Osteocyte (in vitro differentiated cells): ENCODE data around the gene CPXM2. TPM values are rescaled to one million over a fixed set of nuclear protein-coding genes. Genes with fewer than 3 reads are reported as not detected.

ENCODE experiments used
- DNase-seq: peaks from one replicate; pipeline ENCODE4 v3.0.0; 2021; ENCODE audit warnings: mixed read lengths; ENCODE audit not compliant: unreplicated experiment; ENCODE audit errors: extremely low spot score
- H3K27ac Mint-ChIP-seq: one replicate; pipeline ENCODE4 v1.8.0; 2021; ENCODE audit warnings: mild to moderate bottlenecking, mixed read lengths; ENCODE audit not compliant: unreplicated experiment
- H3K27me3 Mint-ChIP-seq: one replicate; pipeline ENCODE4 v1.8.0; 2021; ENCODE audit warnings: mixed read lengths; ENCODE audit not compliant: unreplicated experiment
- H3K36me3 Mint-ChIP-seq: one replicate; pipeline ENCODE4 v1.8.0; 2021; ENCODE audit warnings: mixed read lengths; ENCODE audit not compliant: unreplicated experiment
- H3K4me1 Mint-ChIP-seq: one replicate; pipeline ENCODE4 v1.8.0; 2021; ENCODE audit warnings: mixed read lengths; ENCODE audit not compliant: unreplicated experiment
- H3K4me3 Mint-ChIP-seq: one replicate; pipeline ENCODE4 v1.8.0; 2021; ENCODE audit warnings: mild to moderate bottlenecking, moderate library complexity, mixed read lengths; ENCODE audit not compliant: unreplicated experiment
- H3K9me3 Mint-ChIP-seq: one replicate; pipeline ENCODE4 v1.8.0; 2021; ENCODE audit warnings: mixed read lengths; ENCODE audit not compliant: unreplicated experiment
- total RNA-seq: library from RNA; stranded (reverse); gene quantifications from 2 replicates; pipeline ENCODE4 v1.2.1, GENCODE V29; 2021
- TF ChIP-seq, protein P1 (sequence below): fragments of 200-600 bp; sonication (generic); IDR thresholded peaks from 2 replicates; pipeline ENCODE4 v1.5.0; 2021; ENCODE audit warnings: antibody characterized with exemption, mild to moderate bottlenecking, moderate library complexity

CPXM2 gene
- total RNA-seq, 1 donor from 2014 or later: not detected

DNA sequence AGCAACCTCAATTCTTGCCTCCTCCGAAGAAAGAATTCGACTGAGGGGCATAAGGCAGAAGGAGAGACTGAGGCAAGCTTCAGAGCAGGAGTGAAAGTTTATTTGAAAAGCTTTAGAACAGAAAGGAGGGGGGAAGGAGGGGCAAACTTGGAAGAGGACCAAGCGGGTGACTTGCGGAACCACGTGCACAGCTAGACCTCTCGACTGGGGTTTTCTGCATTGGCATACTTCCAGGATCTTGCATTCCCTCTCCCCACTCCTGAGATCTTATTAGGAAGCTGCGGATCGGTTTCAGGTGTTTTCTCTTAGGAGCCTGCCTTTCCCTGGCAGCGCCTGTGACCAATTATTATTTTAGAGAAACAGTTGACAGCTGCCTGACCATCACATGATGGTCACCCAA is 20.3 kb upstream of the CPXM2 start:
- Mint-ChIP-seq H3K27me3 (peaks cover 2% of the 10 kb centered on the region), H3K4me1 (no peaks in the 10 kb centered on the region), H3K27ac (no peak overlapping the region), H3K4me3 (no peak overlapping the region), H3K9me3 (no peaks in the 10 kb centered on the region), H3K36me3 (no peaks in the 10 kb centered on the region)
- DNase-seq: no peak
- TF ChIP-seq, protein P1, sequence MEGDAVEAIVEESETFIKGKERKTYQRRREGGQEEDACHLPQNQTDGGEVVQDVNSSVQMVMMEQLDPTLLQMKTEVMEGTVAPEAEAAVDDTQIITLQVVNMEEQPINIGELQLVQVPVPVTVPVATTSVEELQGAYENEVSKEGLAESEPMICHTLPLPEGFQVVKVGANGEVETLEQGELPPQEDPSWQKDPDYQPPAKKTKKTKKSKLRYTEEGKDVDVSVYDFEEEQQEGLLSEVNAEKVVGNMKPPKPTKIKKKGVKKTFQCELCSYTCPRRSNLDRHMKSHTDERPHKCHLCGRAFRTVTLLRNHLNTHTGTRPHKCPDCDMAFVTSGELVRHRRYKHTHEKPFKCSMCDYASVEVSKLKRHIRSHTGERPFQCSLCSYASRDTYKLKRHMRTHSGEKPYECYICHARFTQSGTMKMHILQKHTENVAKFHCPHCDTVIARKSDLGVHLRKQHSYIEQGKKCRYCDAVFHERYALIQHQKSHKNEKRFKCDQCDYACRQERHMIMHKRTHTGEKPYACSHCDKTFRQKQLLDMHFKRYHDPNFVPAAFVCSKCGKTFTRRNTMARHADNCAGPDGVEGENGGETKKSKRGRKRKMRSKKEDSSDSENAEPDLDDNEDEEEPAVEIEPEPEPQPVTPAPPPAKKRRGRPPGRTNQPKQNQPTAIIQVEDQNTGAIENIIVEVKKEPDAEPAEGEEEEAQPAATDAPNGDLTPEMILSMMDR: no peak

DNA sequence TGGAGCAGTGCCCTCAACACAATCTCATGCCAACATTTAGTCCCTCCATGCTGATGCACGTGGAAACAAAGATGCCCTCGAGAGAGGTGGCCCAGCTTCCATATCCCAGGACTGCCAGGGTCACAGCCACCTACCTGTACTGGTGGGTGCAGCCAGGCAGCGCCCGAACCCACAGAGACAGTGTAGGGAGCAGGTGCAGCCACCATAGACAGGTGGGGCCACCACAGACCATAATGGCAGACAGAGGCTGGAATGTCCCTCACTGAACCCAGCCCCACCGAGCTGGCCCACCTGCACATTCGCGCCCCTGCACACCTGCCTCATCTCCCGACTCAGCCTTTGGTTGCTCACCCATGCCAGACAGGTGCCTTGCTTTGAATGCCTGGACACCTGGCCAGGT is 18.3 kb upstream of the CPXM2 start:
- H3K27ac Mint-ChIP-seq: no peak overlapping the region
- H3K36me3 Mint-ChIP-seq: no peaks in the 10 kb centered on the region
- no peaks in the 10 kb centered on the region for H3K4me1 Mint-ChIP-seq
- H3K27me3 Mint-ChIP-seq: peaks cover 2% of the 10 kb centered on the region
- DNase-seq: no peak
- TF ChIP-seq, protein P1: no peak
- H3K4me3 Mint-ChIP-seq: no peak overlapping the region
- no peaks in the 10 kb centered on the region for H3K9me3 Mint-ChIP-seq

GRCh38 chr10:123909426-123909825 is 17.8 kb upstream of the CPXM2 start:
- H3K4me1 Mint-ChIP-seq: no peaks in the 10 kb centered on the region
- H3K27ac Mint-ChIP-seq: no peak overlapping the region
- DNase-seq: no peak
- H3K27me3 Mint-ChIP-seq: peaks cover 2% of the 10 kb centered on the region
- H3K4me3 Mint-ChIP-seq: no peak overlapping the region
- TF ChIP-seq, protein P1: no peak
- no peaks in the 10 kb centered on the region for H3K9me3 Mint-ChIP-seq
- H3K36me3 Mint-ChIP-seq: no peaks in the 10 kb centered on the region

- Mint-ChIP-seq H3K27ac (no peak overlapping the region), H3K36me3 (no peaks in the 10 kb centered on the region), H3K9me3 (no peaks in the 10 kb centered on the region), H3K4me1 (no peaks in the 10 kb centered on the region), H3K27me3 (peaks cover 2% of the 10 kb centered on the region), H3K4me3 (no peak overlapping the region)
- no peak for DNase-seq
- TF ChIP-seq, protein P1: no peak
Measured at GRCh38 chr10:123908379-123908778, 16.8 kb upstream of the CPXM2 start.

DNA sequence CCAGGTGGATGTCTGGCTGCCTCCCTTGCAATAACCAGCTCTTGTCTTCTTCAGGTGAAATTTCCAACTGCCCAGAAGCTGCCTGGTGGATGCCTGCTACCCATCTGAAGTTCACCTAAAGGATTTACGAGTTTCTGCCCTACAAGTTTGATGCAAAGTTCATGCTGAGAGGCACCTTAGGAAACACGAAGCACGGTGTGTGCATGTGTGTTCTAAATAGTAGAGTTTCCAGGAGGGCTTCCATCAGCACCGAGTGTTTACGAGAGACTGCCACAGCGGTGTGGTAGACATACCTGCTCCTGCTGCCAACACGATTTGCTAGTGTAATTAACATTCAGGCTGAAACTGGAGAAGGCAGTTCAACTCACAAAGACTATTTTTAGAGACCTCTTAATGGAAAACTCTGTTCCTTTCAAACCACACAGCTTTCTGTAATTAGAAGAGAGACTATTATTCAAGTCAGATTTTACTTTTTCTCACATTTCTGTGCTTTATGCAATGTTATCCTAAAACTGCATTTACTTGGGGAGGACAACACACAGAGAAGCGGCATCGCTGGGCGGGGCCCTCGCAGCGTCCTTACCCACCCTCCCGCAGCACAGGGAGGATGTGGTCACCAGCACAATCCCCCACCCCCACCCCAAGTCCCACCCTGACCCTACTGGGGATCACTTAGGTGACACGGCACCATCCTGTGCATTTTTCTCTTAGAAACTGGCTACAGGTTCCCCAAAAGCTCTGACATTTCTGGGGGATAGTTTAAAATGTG is 15.5 kb upstream of the CPXM2 start:
- H3K4me3 Mint-ChIP-seq: no peak overlapping the region
- no peaks in the 10 kb centered on the region for H3K9me3 Mint-ChIP-seq
- TF ChIP-seq, protein P1: no peak
- H3K36me3 Mint-ChIP-seq: no peaks in the 10 kb centered on the region
- peaks cover 2% of the 10 kb centered on the region for H3K27me3 Mint-ChIP-seq
- no peak overlapping the region for H3K27ac Mint-ChIP-seq
- H3K4me1 Mint-ChIP-seq: no peaks in the 10 kb centered on the region
- no peak for DNase-seq
